OCI-M2 (cell line): ENCODE results near the gene BICC1.

Source experiments
- DNase-seq: peaks from one replicate; lab custom pipeline; 2025; ENCODE audit not compliant: unreplicated experiment; lab: John Stamatoyannopoulos, UW

The BICC1 gene

GRCh38 chr10:58773944-58774343 lies 261.3 kb downstream of the BICC1 start:
- DNase-seq: no peak

DNA sequence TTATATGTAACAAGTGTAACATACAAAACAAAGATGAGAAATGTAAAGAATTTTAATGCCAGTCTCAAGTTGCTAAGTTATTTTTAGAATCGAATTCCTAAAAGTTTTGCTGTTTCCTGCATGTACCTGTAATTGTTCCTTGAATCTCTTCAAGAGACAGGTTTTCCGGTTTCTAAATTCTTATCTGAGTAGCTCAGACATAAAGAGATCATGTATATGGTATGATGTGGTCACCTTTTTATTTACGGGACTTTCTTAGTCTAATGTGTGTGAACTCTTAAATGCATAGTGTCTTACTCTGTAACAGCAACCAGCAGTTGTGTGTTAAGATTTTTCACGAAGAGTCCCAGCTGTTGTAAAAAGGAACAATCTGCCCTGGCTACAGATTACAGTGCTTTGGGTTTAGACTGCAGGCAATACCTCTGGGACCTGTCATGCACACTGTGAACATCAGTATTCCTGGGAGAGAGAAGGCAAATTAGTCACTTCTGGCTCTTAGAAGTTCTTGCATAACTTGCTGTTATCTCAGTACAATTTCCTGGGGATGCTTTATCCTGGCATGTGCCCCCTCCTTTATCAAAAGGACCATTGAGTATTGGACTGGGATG lies 263.4 kb downstream of the BICC1 start:
- DNase-seq: no peak

DNA sequence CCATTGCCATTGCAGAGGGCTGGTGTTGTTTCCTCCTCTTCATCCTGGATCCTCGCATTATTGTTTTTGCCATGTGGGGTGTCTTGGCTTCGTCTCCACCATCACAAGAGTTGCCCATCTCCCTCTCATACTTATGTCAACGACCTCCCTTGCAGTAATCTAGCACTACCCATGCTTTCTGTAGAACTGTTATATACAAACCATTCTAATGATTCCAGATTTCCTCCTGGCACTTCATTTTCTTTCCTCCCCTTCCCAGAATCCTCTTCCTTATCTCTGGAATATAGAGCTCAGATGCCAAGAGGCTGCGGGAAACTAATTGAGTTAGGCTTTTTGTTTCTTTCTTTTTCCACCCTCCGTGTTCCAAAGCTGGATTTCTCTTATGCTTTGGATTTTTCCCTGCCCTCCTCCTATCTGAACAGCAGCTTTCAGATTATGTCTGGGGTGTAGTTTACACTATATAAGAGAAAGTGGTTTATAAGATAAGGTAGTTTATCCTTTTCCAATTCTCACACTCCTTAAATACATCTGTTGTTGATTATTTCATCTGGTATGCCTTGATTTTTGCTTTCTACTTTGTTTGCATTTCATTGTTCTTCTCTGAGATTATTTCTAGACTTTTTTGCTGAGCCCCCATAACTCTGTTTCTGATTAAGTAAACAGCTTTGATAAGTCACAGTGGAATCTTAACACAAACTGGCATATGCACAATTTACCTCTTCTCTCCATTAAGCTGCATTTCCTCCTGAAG lies 264.1 kb downstream of the BICC1 start:
- no peak for DNase-seq

GRCh38 chr10:58778966-58779365 lies 266.3 kb downstream of the BICC1 start:
- DNase-seq: no peak

DNA sequence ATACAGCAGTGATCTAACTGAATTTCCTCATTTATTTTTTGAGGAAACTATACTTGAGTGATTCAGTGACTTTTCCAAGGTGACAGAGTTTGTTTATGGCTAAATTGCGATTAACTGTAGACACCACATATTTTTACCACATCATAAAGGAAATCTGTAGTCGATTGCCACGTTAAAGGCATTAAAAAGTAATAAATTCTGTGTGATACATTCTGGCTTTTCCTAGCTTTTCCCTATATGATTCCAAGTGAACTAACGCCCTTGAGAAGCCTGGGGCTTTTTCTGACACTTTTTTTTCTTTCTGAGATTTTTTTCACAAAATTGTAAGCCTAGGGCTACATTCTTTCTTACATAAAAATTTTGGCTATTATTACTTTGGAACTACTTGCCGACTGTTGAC lies 266.9 kb downstream of the BICC1 start:
- no peak for DNase-seq

GRCh38 chr10:58780476-58780875 lies 267.8 kb downstream of the BICC1 start:
- no peak for DNase-seq

DNA sequence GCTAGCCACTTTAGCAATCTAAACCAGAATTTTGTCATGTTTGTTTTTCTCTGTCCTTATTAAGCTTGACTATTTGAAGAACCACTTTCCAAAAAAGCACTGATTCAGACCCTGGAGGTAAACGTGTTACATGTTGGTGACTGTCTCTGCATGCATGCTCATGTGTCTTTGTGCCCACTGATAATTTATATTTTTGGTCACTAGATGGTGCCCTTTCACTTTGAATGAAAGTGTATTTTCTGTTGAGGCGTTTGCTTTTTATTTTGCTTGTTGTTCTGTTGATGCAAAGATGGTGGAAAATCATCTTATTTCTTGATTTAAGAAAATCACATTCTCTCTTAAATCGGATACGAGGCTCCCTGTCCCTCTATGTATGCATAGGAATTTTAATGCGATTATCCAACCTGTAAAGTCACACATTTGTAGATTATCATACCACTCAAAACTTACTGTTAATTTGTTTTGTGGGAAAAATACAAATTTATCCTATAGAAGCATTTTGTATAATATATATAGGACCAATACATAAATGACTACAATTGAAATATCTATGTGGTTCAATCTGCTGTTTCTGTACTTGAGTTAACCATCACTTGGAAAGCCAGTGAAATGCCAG lies 269.3 kb downstream of the BICC1 start:
- DNase-seq: no peak

DNA sequence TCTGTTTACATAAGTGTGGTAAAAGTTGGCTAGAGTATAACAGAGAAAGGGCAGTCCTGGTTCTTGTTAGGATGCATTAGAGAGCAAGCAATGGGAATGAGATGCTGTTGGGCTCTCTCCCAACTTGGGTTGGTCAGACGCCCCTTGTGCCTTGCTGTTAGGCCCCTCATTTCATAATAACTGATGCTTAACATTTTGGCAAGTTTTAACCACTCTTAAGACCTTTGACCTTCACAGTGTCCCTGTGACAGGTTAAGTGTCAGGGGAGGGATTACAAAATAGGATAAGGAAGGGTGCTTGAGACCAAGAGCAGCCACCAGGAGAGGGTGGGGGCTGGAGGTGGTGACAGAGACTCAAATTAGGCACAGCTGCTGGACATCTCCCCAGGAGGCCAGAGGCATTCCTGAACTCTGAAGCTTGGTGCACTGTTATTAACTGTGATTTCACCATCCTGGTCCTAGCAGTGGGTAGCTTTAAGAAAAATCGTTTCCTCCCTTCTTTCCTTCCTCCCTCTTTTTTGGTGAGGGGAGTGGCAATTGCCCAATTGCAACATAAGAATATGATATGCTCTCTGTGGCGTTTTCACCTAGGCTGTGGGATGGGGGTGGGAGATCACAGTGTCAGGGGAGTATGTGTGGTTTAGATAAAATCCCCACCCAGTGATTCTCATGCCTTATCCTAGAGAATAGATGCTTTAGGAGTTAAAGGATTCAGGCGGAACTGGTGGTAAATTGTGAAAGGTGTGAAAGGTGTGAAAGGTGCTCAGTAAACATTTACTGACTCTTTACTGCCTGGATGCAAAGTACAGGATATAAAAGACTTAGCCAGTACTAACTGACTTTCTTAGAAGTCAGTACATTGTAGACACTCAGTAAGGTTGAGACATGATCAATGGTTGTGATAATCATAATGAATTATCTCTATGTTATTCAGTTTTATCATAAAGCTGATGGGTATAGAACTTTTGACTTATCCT lies 270.5 kb downstream of the BICC1 start:
- DNase-seq: no peak

DNA sequence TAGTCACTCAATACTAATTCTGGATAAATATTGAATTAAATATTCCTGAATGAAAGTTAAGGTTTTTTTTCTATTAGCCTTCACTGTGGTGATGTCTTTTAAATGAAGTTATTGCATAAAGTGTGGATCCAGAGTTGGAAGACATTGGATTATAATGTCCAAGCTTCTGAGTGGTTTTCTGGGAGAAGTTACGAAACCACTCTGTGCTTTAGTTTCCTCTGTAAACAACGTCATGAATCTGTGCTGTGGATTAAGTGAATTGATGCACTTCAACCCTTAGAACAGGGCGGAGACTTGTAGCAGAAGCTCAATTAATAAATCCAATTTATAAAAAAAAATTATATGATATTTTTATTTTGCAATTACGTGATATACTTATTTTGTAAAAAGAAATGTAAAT lies 271.7 kb downstream of the BICC1 start:
- DNase-seq: no peak

GRCh38 chr10:58785354-58785753 lies 272.7 kb downstream of the BICC1 start:
- no peak for DNase-seq

GRCh38 chr10:58791137-58791536 lies 278.5 kb downstream of the BICC1 start:
- no peak for DNase-seq

GRCh38 chr10:58795560-58795959 lies 282.9 kb downstream of the BICC1 start:
- no peak for DNase-seq

- DNase-seq: no peak
Observed at GRCh38 chr10:58796242-58796641, 283.6 kb downstream of the BICC1 start.

- no peak for DNase-seq
Observed at GRCh38 chr10:58796824-58797223, 284.2 kb downstream of the BICC1 start.

DNA sequence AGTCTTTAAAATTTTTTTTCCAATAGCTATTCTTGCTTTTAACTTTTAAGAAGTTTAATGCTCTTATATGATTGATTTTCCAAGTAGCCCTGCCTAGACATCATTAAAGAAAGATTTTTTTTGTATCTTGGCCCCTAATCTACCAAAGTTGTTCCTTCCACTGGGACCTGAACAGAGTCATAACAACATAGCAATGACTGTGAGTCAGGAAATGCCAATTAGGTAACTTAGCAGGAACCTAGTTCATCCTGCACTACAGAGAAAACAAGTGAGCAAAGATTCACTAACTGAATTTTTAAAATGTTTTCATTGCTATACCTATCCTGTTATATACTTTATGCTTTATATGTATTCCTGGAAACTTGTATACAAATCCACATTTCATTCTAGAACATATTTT lies 284.7 kb downstream of the BICC1 start:
- DNase-seq: no peak

GRCh38 chr10:58802047-58802446 lies 289.4 kb downstream of the BICC1 start:
- no peak for DNase-seq

- DNase-seq: no peak
Observed at GRCh38 chr10:58806323-58806722, 293.7 kb downstream of the BICC1 start.

- no peak for DNase-seq
Observed at GRCh38 chr10:58806970-58807628, 294.4 kb downstream of the BICC1 start.

DNA sequence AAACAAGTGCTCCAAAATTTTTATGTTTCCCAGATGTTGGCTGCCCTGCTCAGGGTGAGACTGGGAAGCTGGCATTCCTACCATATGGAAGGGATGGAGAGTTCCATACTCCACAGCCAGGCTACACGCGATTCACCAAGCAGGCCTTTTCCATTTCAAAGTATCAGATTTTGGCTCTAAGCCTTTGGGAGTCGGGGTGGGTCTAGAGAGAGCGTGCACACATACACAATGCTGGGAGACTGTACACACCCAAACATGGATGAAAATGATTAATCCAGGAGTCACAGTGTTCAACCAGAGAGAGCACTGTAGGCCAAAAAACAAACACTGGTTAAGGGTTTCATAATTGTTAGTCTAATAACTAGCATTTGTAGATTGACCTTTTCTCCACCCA lies 295.0 kb downstream of the BICC1 start:
- DNase-seq: no peak

DNA sequence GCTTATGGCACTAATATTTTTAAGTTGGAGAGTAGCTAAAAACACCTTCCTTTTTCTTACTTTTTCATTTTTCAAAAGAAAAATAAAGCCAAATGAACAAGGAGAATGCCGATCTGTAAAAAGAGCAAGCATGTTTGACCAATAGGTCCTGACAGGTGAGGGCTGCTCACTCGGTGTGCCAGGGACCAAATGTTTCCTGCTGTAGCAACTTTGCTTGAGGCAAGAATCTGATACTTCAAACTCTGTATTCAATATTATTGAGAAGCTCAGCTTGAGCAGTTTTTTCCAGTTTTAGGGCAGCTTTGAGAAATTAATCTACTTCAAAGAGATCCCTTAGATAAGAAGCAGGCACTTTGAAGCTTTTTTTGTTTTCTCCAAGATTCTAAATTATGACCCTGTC lies 298.1 kb downstream of the BICC1 start:
- no peak for DNase-seq

- DNase-seq: no peak
Observed at GRCh38 chr10:58813573-58813972, 300.9 kb downstream of the BICC1 start.
